Measurements from ENCODE around the gene TSPAN3. TPM values are rescaled to one million over a fixed set of nuclear protein-coding genes. Genes with fewer than 3 reads are reported as not detected.

Gene TSPAN3
- total RNA-seq, 6 donors from 2014 or later = 97.4 to 742 (median 396) TPM

GRCh38 chr15:77066971-77067690, 3.8 kb downstream of the TSPAN3 start:
- peak overlapping the region in 3 of 4 donors; percentile 6 to 94 (median 19) for H3K27ac ChIP-seq
- no peaks in the 10 kb centered on the region for H3K9me3 ChIP-seq
- DNase-seq = no peak

GRCh38 chr15:77064539-77065308, 6.2 kb downstream of the TSPAN3 start:
- no peaks in the 10 kb centered on the region for H3K36me3 ChIP-seq
- WGBS, 2 donors = 63 to 71% methylated on average over 6 of the region's 6 CpGs
- H3K27me3 ChIP-seq = no peaks in the 10 kb centered on the region
- ATAC-seq (ENCODE audit: low FRiP score in 2 of 2) (no peak), DNase-seq (peak in 1 of 2 donors; percentile 28)
- peaks cover 56 to 83% (median 72%) of the 10 kb centered on the region in 4 donors for H3K4me1 ChIP-seq
- no peak overlapping the region for H3K4me3 ChIP-seq
- H3K9me3 ChIP-seq = no peaks in the 10 kb centered on the region
- peak overlapping the region in 1 of 4 donors; percentile 16 for H3K27ac ChIP-seq
- TF ChIP-seq POLR2A (IDR thresholded peaks at IDR 0.05) (no peak), CTCF (IDR thresholded peaks at IDR 0.05) (no peak), EP300 (IDR thresholded peaks at IDR 0.05) (peak in 1 of 4 donors; percentile 78)

More at GRCh38 chr15:77066971-77067690, 3.8 kb downstream of the TSPAN3 start:
- TF ChIP-seq CTCF (IDR thresholded peaks at IDR 0.05) = no peak
- no peak for TF ChIP-seq POLR2AphosphoS5 (IDR thresholded peaks at IDR 0.05)
- peak in 3 of 4 donors; percentile 46 to 62 (median 57) for TF ChIP-seq EP300 (IDR thresholded peaks at IDR 0.05)
- ATAC-seq (ENCODE audit: low FRiP score in 2 of 2) = peak in 1 of 2 donors; percentile 80
- H3K36me3 ChIP-seq = no peaks in the 10 kb centered on the region
- no peak overlapping the region for H3K4me3 ChIP-seq
- peaks cover 50 to 75% (median 57%) of the 10 kb centered on the region in 4 donors for H3K4me1 ChIP-seq
- H3K27me3 ChIP-seq = no peaks in the 10 kb centered on the region
- WGBS, 2 donors = 59 to 68% methylated on average over 3 of the region's 3 CpGs

- ATAC-seq (ENCODE audit: low FRiP score in 2 of 2) (no peak), DNase-seq (no peak)
- WGBS, 2 donors = 41 to 54% methylated on average over 2 of the region's 2 CpGs
- no peak for TF ChIP-seq EP300 (IDR thresholded peaks at IDR 0.05)
- no peak for TF ChIP-seq POLR2A (IDR thresholded peaks at IDR 0.05)
- Histone ChIP-seq H3K4me1 (peaks cover 51 to 78% (median 71%) of the 10 kb centered on the region in 4 donors), H3K27me3 (no peaks in the 10 kb centered on the region), H3K4me3 (no peak overlapping the region), H3K27ac (peak overlapping the region in 1 of 4 donors; percentile 16), H3K36me3 (no peaks in the 10 kb centered on the region), H3K9me3 (no peaks in the 10 kb centered on the region)
Observed at GRCh38 chr15:77064063-77064462, 6.8 kb downstream of the TSPAN3 start.

- ATAC-seq (ENCODE audit: low FRiP score in 2 of 2) (no peak), DNase-seq (no peak)
- H3K4me3 ChIP-seq = no peak overlapping the region
- H3K36me3 ChIP-seq = no peaks in the 10 kb centered on the region
- no peaks in the 10 kb centered on the region for H3K27me3 ChIP-seq
- TF ChIP-seq POLR2A (IDR thresholded peaks at IDR 0.05) (no peak), EP300 (IDR thresholded peaks at IDR 0.05) (no peak), POLR2AphosphoS5 (IDR thresholded peaks at IDR 0.05) (no peak), CTCF (IDR thresholded peaks at IDR 0.05) (no peak)
- H3K27ac ChIP-seq = no peak overlapping the region
- H3K4me1 ChIP-seq = peaks cover 43 to 70% (median 65%) of the 10 kb centered on the region in 4 donors
- H3K9me3 ChIP-seq = no peaks in the 10 kb centered on the region
Observed at GRCh38 chr15:77063249-77063648, 7.7 kb downstream of the TSPAN3 start.

GRCh38 chr15:77060546-77060945, 10.4 kb downstream of the TSPAN3 start:
- H3K9me3 ChIP-seq = no peaks in the 10 kb centered on the region
- DNase-seq = no peak
- H3K36me3 ChIP-seq = no peaks in the 10 kb centered on the region
- H3K27ac ChIP-seq = peak overlapping the region in 1 of 4 donors; percentile 48
- TF ChIP-seq POLR2AphosphoS5 (IDR thresholded peaks at IDR 0.05) (no peak), EP300 (IDR thresholded peaks at IDR 0.05) (no peak), POLR2A (IDR thresholded peaks at IDR 0.05) (no peak), CTCF (IDR thresholded peaks at IDR 0.05) (no peak)
- peaks cover 34 to 59% (median 52%) of the 10 kb centered on the region in 4 donors for H3K4me1 ChIP-seq
- ATAC-seq (ENCODE audit: low FRiP score in 2 of 2) = peak in 1 of 2 donors; percentile 76
- no peaks in the 10 kb centered on the region for H3K27me3 ChIP-seq
- H3K4me3 ChIP-seq = no peak overlapping the region
